Activated CD4-positive, alpha-beta T cell treated with anti-CD3 and anti-CD28 coated beads, Interleukin-10, Interleukin-2, amounts not matched to agents 100 ng/mL and 50 ng/mL, durations not matched to agents 16 hours and 8 hours (primary cell): ENCODE data around the gene KLHL6.

Source experiments
- DNase-seq: peaks from one replicate; pipeline ENCODE4 v3.0.0-alpha.2; 2020

The KLHL6 gene

DNA sequence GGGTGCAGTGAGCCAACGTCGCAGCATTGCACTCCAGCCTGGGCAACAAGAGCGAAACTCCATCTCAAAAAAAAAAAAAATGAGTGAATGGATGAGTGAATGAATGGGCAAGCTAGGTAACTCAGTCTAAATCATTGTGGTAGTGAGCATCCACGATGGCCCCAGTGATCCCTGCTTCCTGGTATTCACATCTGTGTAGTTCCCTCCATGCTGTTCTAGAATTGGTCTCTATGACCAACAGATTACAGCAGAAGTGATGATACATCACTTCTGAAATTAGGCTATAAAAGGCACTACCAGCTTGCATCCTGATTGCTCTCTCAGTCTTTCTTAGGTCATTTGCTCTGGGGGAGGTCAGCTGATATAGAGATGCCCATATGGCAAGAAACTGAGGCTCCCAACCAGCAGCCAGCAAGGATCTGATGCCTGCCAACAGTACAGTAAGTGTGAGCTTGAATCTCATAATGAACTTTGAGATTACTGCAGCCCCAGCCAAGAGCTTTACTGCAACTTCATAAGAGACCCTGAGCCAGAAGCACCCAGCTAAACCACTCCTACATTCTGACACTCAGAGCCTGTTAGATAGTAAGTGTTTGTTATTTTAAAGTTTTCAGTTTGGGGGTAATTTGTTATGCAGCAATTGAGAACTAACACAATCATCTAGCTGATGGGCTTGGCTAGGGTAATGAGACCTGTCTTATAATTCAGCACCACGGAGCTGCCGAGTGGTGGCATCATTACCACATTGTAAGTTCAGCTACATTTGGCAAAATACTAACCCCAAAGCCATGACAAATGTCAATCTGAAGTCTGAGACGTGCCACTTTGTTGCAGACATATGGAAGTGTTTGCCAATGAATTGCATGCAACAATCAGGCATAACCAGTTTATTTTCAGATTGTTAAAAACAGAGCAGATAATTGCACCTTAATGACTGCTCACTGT is 53.0 kb downstream of the KLHL6 start:
- DNase-seq, result no peak

DNA sequence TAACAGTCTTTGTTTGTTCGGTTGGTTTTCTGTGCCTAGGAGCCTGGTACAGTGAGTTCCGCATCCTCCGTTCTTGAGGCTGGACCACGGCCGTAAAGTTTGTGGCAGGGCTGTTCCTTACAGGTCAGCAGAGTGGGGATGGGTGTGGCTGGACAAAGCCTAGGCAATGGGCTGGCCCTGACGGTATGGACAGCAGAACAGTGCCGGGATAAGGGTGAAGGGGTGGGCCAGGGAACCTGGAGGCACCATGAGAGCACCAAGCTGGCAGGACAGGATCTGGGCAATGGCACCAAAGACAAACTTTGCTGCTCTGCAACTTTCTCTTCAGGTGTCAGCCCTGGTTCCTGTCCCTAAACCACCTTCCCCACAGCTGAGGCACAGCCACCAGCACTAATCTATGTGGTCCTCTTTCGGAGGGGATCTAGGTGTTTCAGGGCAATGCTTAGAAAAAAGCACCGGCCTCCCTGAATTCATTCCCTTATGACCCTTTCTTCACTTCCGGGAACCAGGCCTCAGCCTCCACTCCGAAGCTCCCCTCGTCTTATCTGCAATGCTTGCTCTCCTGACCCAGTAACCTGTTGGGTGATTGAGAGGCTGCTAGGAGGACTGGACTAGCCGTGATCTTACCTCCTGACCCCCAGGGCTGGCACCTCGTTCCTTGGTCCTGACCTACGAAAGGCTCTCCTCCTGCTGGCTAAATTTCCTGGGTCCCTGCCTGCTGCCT is 54.4 kb downstream of the KLHL6 start:
- DNase-seq, result no peak

DNA sequence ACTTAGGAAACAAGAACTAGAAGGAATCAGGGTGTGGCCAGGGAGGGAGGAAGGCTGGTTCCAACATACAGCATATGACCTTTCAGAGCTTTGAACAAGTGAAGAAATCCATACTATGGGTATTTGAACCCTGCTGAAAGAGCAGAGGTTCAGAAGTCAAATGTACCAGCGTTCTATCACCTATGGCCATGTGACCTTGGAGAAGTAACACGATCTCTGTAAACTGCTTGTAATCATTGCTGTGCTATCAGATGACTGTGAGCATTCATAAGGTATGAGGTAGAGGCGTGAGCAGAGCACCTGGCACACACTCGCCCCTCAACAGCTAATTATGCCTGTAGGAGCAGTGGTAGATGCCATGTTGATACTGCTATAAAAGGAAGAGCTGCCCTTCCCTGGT is 55.2 kb downstream of the KLHL6 start:
- DNase-seq, result no peak

DNA sequence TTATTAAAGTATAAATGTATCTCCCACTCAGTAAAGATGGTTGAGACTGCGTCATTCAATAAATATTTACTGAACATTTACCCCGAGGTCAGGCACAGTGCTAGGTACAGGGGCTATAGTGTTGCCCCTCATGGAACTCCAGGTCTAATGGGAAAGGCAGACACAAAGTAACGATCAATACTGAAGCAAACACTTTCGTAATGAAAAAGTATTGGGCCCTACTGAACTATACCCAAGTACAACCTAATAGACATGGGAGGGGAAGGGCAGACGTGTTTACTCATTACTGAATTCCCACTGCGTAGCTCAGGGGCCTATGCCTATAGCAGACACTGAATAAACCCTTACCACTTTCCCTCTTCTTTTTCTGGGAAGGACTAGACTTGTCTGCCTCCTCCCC is 56.9 kb downstream of the KLHL6 start:
- no peak for DNase-seq

DNA sequence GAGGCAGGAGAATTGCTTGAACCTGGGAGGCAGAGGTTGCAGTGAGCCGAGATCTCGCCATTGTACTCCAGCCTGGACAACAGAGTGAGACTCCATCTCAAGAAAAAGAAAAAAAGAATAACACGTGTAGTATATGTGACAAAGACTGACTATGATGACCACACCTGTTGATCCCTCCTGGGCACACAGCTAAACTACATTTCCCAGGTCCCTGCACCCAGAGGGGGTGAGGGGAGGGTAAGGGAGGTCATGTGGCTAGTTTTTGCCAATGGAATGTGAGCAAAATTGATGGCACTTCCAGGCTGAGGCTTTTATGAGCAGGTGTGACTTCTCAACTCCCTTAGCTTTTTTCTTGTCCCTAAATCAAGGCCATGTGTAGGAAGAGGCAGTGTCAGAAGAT is 58.2 kb downstream of the KLHL6 start:
- DNase-seq, result no peak

DNA sequence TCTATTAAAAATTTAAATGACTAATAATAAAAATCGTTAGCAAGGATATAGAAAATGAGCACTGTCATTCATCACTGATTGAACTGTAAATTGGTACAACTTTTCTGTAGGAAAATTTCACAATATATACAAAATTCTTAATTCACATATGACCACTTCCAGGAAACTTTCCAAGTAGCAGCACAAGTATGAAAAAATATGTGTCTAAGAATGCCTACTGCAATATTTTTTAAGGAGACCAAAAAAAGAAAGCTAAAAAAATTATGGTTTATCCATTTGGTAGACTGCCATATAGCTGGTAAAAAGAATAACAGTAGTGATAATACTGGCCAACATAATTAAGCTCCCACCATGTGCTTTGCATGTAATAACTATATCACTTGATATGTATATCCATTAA is 59.2 kb downstream of the KLHL6 start:
- no peak for DNase-seq

DNA sequence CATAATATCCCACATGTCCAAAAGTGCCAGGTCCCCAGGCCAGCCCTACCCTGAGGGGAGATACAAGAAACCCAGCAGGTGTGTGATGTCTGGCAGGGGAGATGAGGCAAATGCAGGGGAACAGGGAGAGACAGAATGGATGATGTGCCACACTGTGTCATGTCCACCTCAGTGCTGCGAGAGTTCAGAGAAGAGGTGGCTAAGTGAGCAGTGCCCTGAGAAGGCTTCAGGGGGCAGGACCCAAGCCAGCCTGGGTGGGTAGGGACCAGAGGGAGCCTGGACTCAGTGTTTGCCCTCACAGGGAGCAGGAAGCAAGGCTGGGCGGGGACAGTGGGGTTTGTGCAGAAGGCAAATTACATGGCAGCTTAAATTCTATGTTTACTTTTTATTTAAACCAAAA is 61.2 kb downstream of the KLHL6 start:
- DNase-seq, result no peak

DNA sequence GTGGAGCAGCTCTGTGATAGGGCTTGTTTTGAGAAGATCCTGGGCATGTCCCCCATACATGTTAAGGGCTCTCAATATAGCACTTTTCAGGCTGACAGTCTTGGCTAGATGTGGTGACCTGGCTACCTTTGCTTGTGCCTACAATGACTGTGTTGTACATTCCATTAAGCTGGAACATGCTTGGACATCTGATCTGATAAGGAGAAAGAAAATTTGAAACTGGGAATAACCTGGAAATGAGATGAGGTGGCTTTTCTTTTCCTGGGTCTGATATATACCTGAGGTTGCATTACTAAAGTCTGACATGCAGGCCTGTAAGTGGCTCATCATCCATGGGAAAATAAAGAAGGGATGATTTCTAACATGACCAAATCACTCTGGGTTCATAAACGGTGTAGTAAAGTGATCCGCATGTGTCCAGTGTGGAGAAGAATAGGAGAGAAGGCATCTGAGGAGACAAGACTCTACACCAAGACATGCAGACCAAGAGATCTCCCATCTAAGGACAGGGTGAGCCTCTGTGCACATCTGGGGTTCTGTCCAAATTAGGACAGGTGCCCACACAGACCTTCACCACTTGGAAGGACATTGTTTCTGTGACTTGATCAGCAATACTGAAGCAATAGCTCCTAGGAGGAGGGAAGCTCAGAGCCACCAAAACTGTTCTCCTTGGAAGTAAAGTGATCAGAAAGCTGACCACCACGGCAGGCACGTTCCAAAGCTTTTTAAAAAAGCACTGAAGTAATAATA is 62.0 kb downstream of the KLHL6 start:
- no peak for DNase-seq

DNA sequence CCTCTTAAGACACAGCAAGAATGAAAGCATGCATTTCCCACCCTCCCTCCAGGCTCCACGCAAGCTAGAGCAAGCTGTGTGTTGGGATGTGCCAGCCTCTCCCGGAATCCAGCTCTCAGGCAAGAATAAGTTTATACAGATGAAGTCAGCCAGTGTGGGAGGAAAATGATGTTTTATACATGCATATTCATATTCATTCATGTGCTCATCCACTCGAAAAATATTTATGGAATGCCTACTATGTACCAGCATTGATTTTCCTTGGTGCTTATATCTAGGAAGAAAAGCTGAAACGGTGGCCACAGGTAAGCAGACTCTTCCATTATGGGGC is 62.7 kb downstream of the KLHL6 start:
- DNase-seq, result no peak

DNA sequence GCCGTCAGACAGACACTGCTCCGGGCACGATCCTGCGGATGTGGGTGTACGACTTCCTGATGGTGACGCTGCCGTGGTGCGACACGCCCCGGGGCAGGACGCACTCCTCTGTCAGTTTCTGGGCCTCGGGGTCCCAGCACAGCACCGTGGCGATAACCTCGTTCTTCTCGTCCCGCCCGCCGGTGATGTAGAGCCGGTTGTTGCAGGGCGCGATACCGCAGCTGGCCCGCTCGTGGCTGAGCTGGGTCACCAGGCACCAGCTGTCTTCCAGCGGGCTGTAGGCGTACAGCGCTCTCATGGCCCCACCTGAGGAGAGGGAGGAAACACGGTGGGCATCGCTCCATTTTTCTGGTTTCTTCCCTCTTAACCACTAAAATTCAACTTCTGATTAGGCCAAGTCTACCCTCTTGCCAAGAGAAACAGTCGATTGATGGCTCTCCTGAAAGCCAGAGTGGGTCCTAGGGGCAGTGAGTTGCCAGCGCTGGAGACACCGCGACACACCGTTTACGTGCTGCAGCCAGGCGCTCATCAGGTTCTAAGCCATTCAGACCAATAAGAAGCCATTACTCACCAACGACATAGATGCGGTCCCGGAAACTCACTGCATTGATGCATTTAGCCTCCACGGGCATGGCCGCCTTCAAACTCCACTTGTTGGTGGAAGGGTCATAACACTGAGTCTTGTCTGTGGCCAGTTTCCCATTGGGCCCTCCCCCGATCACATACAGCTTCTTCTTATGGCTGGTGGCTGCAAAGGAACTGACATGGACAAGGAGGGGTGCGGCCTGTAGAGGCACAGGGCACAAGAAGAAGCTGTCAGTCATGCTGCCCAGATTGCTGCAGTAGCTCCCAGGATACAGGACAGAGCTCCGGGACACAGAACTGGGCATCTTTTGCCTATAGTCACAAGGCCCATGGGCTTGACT is 63.3 kb downstream of the KLHL6 start:
- DNase-seq, result no peak

DNA sequence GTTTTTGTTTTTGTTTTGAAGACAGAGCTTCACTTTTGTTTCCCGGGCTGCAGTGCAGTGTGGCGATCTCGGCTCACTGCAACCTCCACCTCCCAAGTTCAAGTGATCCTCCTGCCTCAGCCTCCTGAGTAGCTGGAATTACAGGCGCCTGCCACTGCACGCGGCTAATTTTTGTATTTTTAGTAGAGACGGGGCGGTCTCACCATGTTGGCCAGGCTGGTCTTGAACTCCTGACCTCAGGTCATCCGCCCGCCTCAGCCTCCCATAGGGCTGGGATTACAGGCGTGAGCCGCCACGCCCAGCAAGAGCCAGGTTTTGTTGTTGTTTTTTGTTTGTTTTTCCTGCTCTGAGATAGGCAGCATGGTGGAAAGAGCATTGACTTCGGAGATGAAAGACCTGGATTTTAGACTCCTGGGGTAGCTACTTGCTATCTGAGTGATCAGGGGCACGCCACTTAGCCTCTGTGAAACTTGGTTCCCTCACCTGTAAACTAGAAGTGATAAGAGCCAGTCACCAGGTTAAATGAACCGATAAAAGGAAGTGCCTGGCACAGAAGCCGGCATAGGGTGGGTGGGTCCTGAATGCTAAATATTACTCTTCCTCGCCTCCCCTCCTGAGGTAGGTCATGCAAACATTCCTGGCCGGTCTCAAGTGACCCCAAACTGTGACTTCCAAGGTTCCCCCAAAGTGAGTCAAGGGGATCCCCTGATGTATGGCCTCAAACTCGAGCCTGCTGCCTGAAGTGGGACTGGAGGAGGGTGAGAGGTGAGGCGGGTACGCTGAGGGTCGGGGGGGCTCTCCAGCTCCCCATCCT is 64.2 kb downstream of the KLHL6 start:
- DNase-seq, result no peak

DNA sequence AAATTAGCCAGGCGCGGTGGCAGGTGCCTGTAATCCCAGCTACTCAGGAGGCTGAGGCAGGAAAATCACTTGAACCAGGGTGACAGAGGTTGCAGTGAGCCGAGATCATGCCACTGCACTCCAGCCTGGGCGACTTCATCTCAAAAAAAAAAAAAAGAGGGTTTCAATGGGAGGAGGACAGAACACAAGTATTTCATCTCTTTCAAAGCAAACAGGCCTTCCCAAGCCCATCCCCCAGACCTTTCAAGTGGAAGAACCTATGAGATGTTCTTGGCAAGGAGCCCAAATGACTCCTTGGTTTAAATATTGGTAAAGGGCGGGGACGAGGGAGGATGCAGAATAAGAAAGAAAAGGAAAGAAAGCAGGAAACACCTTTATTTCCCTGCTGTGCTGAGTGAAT is 64.9 kb downstream of the KLHL6 start:
- DNase-seq, result no peak

DNA sequence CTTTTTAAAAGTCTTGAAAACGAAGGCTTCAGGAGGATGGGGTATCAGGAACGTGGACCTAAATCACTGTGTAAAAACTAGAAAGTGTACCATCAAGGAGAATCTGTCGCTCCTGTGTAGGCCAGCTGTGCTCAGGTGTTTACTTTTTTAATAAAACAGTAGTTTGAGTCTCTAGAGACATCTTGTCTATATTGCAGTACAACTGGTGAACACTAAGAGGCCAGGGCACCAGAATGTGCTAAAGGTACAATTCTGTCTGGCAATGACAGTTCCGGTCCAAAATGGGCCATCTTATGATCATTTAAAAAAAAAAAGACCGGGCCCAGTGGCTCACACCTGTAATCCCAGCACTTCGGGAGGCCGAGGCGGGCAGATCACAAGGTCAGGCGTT is 65.3 kb downstream of the KLHL6 start:
- DNase-seq, result no peak

DNA sequence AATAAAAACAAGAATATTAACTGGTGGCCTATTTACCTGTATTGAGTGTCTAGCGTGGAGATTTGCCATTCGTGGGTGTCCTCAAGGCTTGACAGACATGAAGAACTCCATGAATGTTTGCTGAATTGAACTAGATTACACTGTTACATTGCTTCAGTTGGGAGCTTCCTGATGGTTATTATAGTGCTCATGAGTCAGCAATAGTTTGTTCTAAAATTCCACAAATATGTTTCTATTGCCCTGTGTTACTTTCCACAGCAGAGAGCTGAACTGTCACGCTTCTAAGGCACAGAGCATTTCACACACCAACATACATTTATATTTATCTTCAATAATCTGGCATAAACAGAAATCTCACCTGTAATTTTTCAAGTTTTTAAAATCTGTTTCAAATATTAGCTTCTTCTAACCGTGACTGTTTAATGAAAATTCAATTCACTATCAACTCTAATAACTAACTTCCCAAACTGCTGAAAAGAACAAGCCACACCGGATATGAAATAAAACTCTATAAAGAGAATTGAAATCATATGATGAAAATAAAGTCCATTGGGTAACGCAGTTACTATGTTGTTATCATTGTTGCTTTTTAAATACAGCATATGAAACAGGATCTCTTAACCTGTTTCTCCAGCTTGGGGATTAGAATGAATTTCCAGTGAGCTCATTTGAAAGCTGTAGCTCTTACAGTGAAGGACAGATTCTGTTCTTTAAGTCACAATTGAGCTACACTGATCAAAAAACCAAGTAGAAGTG is 65.9 kb downstream of the KLHL6 start:
- DNase-seq, result no peak

DNA sequence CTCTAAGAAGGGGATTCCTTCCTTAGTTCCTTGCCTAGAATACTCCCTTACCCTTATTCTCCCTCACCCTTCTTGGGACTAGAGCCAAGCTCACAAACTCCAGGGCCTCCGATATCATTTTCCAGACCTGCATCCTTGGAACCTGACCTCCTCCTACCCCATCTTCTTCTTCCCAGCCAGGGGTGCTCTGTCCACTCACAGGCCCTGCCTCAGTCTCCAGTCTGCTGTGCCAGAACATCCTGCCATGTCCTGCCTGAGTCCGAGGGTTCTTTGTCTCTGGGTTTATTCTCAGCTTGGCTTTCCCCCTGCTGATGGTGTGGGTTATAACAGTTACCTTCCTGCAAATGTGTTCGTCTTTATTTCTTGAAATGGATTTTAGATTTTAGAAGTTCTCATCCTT is 67.2 kb downstream of the KLHL6 start:
- no peak for DNase-seq

DNA sequence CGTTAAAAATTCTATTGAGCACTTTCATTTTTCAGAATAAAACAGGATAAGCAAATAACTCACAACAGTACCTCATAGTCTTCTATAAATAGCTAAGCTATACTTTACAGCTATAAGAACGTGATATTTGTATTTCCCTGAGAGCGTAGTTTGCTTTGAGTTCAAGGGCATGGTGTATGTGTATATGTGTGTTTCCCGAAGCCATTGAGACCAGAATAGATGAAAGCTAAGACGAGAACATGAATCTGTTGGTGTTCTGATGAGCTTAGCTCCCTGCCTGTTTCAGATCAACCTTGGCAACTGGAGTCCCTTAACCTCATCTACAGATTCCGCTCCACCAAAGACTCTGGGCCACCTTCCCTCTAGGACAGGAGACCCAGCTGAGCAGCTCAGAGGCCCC is 67.6 kb downstream of the KLHL6 start:
- no peak for DNase-seq

DNA sequence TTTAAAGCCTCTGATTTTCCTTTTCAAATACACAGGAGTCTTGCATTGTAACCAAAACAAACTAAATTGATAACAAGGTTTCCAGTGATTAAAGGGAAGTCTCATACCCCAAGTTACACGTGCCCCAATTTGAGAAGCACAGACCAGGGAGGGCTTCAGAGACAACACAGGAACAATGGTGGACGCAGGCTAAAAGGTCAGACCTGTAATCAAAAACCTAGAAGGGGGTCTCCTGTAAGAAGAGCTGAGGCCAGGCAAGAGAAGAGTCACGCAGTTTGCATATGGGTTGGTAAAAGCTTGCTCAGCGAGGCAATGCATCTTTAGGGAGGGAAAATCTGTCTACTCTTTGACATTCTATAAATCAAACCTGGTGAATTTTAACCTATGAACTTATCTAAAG is 68.5 kb downstream of the KLHL6 start:
- no peak for DNase-seq

DNA sequence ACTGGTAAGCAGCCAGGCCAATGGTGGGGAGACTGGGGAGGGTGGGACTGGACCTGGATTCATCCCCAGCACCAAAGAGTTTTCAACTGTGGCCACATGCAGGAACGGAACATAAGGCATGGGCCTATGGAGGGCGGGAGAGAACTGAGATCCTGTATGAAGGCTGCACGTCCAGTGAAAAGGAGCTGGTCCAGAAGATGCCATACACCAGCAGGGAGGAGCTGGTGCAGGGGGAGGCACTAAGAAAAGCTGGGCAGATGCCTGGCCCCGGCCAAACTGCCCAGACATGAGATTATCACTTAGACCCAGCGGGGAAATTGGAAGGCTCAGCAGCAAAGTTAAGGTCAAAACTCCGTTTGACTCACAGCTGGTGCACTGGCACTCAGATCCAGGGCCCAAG is 69.0 kb downstream of the KLHL6 start:
- no peak for DNase-seq

DNA sequence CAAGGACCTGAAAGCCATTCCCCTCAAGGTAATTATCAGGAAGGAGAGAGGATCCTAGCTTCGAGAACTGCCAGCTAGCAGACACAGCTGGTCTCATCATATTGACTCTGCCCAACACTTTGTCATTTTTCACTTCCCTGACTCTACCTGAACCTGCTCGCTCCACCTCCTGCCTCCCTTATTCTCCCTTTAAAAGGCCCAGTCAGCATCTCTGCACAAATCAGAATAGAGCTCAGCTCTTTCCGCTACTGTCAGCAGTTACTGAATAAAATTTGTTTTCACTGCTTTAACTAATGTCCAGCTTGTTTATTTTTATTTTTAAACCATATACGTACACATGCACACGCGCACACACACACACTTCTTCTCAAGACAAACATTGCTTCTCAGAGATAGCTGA is 69.9 kb downstream of the KLHL6 start:
- DNase-seq, result no peak

DNA sequence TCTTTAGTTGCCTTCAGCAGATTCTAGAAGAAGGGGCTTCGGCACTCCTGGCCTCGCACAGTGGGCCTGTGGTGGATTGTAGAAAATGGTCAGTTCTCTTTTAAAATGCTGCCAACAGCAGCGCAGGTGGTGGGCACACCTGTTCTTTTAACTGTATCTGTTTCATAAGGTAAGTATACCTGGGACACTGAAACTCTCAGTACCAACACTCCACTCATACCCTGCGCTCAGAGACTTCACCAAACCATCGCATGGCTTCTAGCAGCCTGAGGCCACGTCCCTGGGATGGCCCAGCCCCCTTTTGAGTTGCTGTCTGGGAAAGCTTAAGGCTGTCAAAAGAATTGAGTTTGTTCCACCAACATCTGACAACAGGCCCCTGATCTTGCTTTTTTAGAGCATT is 70.4 kb downstream of the KLHL6 start:
- no peak for DNase-seq
